SKM-1 (cell line): ENCODE measurements around the gene BRICD5.
A peak's percentile ranks its signal among the peaks of the same experiment; 100 is the strongest.
"Not testable (repeated sequence)": the region's sequence is repeated elsewhere in the genome, so short reads cannot be mapped to it uniquely, and the experiment has no call there.

Source experiments
- DNase-seq: peaks from one replicate; lab custom pipeline; 2025; ENCODE audit not compliant: unreplicated experiment; lab: John Stamatoyannopoulos, UW

The BRICD5 gene

GRCh38 chr16:2223221-2223941 is 12.7 kb upstream of the BRICD5 start, which contains the start of gene E4F1:
Gene E4F1, plus strand, starts transcription at chr16:2223591. Its CDS starts 23 bp downstream, at chr16:2223614.
- DNase-seq = peak; percentile 99

GRCh38 chr16:2216330-2216729 is 5.7 kb upstream of the BRICD5 start:
- DNase-seq = no peak

- DNase-seq = no peak
Measured at GRCh38 chr16:2214719-2214968, 4.0 kb upstream of the BRICD5 start, which contains the start of gene PGP. Gene PGP, minus strand, starts transcription at chr16:2214840. Its CDS starts 63 bp downstream, at chr16:2214777.

- DNase-seq = no peak
Measured at GRCh38 chr16:2213817-2214718, 3.4 kb upstream of the BRICD5 start.

DNA sequence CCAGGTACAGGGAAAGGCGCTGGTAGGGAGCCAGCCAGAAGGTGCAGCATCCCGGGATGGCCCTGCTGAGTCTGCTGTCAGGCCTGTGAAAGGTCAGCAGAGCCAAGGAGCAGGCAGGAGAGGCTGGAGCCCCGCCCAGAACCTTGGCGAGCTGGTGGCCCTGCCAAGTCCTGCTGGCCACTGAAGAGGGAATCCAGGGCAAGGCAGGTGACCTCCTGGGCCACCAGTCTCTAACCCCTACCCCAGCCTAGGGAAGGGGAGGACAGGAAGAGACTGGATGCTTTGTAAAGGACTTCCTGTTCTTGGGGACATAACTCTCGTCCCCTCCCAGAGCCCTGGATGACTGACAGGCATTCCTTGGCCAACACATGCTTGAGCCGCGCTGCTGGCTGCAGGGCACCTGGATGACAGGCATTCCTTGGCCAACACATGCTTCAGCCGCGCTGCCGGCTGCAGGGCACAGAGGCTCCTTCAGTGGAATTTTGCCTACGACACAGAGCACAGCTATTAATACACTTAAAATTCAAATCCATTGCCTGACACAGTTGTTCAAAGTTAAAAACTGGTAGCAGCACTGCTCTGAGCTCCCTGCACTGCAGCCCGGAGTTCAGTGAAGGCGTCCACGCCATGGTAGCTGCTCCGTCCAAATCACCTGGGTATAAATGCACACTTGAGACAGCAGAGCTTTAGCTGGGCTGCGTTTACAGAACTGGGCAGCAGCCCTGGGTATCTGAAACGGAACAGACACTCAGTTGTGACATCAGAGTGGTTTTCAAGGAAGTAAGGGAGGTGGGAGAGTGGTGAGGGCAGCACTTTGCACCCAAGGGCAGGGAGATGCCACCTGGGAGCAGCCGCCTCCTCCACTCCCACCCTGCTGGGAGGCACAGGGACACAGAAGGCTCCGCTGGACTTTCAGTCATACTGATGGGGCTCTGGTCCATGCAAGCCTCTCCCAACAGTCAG is 2.0 kb upstream of the BRICD5 start:
- no peak for DNase-seq

DNA sequence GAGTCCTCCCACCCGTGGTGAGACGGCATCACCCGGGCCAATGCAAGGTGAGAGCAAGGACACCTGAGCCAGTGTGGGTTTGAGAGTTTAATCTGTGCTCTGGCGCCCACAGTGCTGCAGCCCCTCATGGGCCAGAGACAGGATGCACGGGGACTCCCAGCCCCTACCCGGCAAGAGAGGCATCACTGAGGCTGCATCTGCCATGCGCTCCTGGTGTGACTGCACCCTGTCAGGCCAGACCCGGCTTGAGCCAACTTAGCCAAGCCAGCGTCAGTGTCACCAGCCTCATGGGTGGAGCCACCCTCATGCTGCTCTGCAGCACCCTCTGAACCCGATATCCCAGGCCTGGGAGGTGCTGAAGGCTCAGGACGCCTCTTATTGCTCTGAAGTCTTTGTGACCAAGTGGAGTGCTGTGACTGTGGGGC is 1.3 kb upstream of the BRICD5 start:
- DNase-seq = no peak

GRCh38 chr16:2210009-2210332 is 692 bp downstream of the BRICD5 start:
- no peak for DNase-seq

DNA sequence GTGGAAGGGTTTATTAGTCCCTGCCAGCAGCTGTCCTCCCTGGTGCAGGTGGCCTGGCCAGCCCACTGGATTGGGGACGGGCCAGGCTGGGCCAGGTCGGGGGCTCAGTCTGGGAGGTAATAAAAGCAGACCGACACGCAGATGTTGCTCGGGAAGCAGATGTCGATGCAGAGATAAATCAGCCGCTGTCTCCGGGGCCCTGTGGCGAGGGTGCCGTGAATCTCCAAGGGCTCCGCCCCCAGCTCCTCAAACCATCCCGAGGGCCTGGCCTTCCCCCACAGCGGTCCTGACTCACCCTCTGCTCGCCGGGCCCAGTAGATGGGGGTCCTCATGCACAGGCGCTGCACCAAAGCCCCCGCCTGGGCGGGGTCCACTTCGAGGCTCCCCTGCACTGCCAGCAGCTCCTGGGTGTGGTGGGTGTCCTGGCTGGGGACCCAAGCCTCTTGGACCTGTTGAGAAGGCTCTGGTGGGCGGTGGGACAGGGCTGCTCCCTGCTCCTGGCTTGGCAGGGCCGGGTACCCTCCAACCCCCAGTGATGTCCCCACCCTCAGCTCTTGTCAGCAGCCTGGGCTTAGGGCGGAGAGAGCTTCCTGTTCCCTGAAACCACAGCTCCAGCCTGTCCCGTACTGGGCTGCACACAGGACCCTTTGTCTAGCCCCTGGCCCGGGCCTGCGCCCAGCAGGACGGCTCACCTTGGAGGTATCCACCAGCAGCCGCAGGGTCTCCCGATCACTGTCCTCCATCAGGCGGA is 1.2 kb downstream of the BRICD5 start:
- DNase-seq = no peak

GRCh38 chr16:2208772-2209171 is 1.9 kb downstream of the BRICD5 start:
- DNase-seq = no peak

GRCh38 chr16:2208308-2208707 is 2.4 kb downstream of the BRICD5 start:
- DNase-seq = no peak

GRCh38 chr16:2207872-2208271 is 2.8 kb downstream of the BRICD5 start:
- no peak for DNase-seq

DNA sequence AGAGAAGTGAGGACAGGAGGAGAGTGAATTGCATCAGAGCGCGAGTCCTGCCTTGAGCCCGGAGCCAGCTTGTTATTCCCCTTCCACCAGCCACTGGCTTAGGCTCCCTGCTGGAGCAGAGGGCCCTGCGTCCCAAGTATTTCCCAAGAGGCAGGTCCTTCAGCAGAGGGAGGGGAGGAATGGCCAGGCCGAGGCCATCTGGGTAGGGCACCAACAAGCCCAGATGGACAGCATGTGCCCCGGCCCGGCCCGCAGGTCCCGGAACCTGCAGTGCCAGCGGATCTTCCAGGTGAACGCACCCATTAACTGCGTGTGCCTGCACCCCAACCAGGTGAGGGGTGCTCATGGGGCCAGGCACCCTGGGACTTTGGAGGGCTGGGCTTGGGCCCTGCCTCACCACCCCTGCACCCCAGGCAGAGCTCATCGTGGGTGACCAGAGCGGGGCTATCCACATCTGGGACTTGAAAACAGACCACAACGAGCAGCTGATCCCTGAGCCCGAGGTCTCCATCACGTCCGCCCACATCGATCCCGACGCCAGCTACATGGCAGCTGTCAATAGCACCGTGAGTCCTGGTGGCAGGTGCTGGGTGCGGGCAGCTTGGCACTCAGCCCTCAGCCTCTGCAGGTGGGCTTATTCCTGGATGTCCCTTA is 3.8 kb downstream of the BRICD5 start:
- no peak for DNase-seq

GRCh38 chr16:2206420-2206779 is 4.3 kb downstream of the BRICD5 start:
- no peak for DNase-seq

GRCh38 chr16:2205967-2206313 is 4.7 kb downstream of the BRICD5 start:
- DNase-seq = no peak

- peak; percentile 64 for DNase-seq
Measured at GRCh38 chr16:2205104-2205966, 5.3 kb downstream of the BRICD5 start, which contains the start of gene MLST8. Gene MLST8, plus strand, starts transcription at chr16:2205454. Its CDS starts 632 bp downstream, at chr16:2206086.

GRCh38 chr16:2204416-2205103 is 6.1 kb downstream of the BRICD5 start:
- no peak for DNase-seq

DNA sequence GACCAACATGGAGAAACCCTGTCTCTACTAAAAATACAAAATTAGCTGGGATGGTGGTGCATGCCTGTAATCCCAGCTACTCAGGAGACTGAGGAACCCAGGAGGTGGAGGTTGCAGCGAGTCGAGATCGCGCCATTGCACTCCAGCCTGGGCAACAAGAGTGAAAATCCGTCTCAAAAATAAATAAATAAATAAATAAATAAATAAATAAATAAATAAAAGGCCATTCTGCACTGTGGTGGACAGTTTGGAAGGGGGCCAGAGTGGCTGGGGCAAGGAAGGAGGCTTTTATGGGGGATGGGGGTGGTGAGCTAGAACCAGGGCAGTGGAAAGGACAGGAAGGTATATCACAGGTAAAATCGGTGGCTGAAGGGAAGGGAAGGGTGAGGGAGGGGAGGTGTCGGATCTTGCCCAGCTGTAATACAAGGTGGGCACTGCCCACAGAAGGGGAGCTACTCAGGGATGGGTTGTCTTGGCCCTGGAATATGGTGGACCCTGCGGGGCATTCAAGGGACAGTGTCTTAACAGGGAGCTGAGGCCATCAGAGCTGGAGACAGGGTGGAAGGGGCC is 7.5 kb downstream of the BRICD5 start:
- DNase-seq = not testable (repeated sequence)

GRCh38 chr16:2200313-2200712 is 10.3 kb downstream of the BRICD5 start:
- DNase-seq = no peak
